DMS79 (cell line): ENCODE results near the gene HDAC10.

Experiments used
- DNase-seq: peaks from one replicate; lab custom pipeline; 2025; lab: John Stamatoyannopoulos, UW

Gene HDAC10

GRCh38 chr22:50250555-50251476 lies at the start of gene HDAC10:
HDAC10 (minus strand) TSS chr22:50251265; CDS start chr22:50251032, 233 bp downstream.
- DNase-seq, result no peak

- no peak for DNase-seq
These were observed 49.7 kb upstream of the HDAC10 start for GRCh38 chr22:50300620-50301257.

- DNase-seq, result no peak
These were observed 48.9 kb upstream of the HDAC10 start for GRCh38 chr22:50299785-50300619.

GRCh38 chr22:50298937-50299784 lies 48.1 kb upstream of the HDAC10 start:
- DNase-seq, result no peak

GRCh38 chr22:50298266-50298637 lies 47.2 kb upstream of the HDAC10 start:
- DNase-seq, result no peak

- no peak for DNase-seq
These were observed 46.6 kb upstream of the HDAC10 start for GRCh38 chr22:50297510-50298265.

GRCh38 chr22:50296658-50297490 lies 45.8 kb upstream of the HDAC10 start:
- DNase-seq, result no peak

GRCh38 chr22:50294319-50294656 lies 43.2 kb upstream of the HDAC10 start:
- no peak for DNase-seq

GRCh38 chr22:50293441-50294318 lies 42.6 kb upstream of the HDAC10 start:
- DNase-seq, result no peak

- no peak for DNase-seq
These were observed 41.8 kb upstream of the HDAC10 start for GRCh38 chr22:50292643-50293440.

- DNase-seq, result no peak
These were observed 39.0 kb upstream of the HDAC10 start for GRCh38 chr22:50289942-50290630.

GRCh38 chr22:50289151-50289941 lies 38.3 kb upstream of the HDAC10 start:
- no peak for DNase-seq

GRCh38 chr22:50287731-50288130 lies 36.7 kb upstream of the HDAC10 start:
- no peak for DNase-seq

GRCh38 chr22:50286701-50287318 lies 35.7 kb upstream of the HDAC10 start:
- DNase-seq, result no peak

GRCh38 chr22:50286275-50286674 lies 35.2 kb upstream of the HDAC10 start:
- no peak for DNase-seq

GRCh38 chr22:50285568-50286229 lies 34.6 kb upstream of the HDAC10 start:
- DNase-seq, result no peak
